Muscle layer of duodenum (tissue), 2 donors: ENCODE measurements around the gene PITHD1.
"Not testable (repeated sequence)": the region's sequence is repeated elsewhere in the genome, so short reads cannot be mapped to it uniquely, and the experiment has no call there.

Experiments used
- H3K27ac ChIP-seq: one replicate; pipeline ENCODE4 v1.7.0; 2013; ENCODE audit warnings: mild to moderate bottlenecking, low read length
- H3K27me3 ChIP-seq: one replicate; pipeline ENCODE4 v1.7.0; 2013; ENCODE audit warnings: low read depth, mild to moderate bottlenecking, control low read depth, low read length
- H3K36me3 ChIP-seq, 2 donors: one replicate each; pipeline ENCODE4 v1.7.0; 2013; ENCODE audit warnings: low read length in 2 of 2, control low read depth in 1 of 2, mild to moderate bottlenecking in 1 of 2; ENCODE audit not compliant: insufficient read depth in 2 of 2, control insufficient read depth in 1 of 2
- H3K4me1 ChIP-seq, 2 donors: one replicate each; pipeline ENCODE4 v1.7.0; 2013; ENCODE audit warnings: low read length in 2 of 2, mild to moderate bottlenecking in 2 of 2, control low read depth in 1 of 2, moderate library complexity in 1 of 2; ENCODE audit not compliant: insufficient read depth in 2 of 2, control insufficient read depth in 1 of 2
- H3K4me3 ChIP-seq, 2 donors: one replicate each; pipeline ENCODE4 v1.7.0; 2013; ENCODE audit warnings: low read length in 2 of 2, low read depth in 1 of 2, mild to moderate bottlenecking in 1 of 2
- H3K9me3 ChIP-seq, 2 donors: one replicate each; pipeline ENCODE4 v1.7.0; 2013; ENCODE audit warnings: low read length in 2 of 2, control low read depth in 1 of 2, mild to moderate bottlenecking in 1 of 2; ENCODE audit not compliant: control insufficient read depth in 1 of 2
- donor health status: healthy.

PITHD1 gene

DNA sequence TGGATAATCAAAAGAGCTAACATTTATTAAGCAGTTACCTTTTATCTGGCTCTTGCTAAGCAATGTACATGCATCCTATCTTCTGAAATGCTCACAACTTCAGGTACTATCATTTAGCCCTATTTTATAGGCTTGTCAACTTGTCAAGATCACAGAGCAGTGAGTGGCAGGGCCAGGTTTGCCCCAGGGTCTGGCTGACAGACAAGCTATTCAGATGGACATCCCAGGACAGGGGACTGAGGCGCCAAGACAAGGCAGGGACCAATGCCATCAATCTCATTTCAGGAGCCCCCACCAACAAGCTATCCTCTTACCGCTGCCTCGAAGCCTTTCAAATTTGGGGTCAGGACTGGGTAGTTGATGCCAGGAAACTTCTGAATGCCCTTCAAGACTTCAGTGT, 38.1 kb downstream of the PITHD1 start:
- H3K27me3 ChIP-seq = no peaks in the 10 kb centered on the region
- peaks cover 23 to 62% of the 10 kb centered on the region in 2 donors for H3K36me3 ChIP-seq
- H3K4me1 ChIP-seq = no peaks in the 10 kb centered on the region
- no peak overlapping the region for H3K27ac ChIP-seq
- H3K4me3 ChIP-seq = no peak overlapping the region
- H3K9me3 ChIP-seq = no peaks in the 10 kb centered on the region

DNA sequence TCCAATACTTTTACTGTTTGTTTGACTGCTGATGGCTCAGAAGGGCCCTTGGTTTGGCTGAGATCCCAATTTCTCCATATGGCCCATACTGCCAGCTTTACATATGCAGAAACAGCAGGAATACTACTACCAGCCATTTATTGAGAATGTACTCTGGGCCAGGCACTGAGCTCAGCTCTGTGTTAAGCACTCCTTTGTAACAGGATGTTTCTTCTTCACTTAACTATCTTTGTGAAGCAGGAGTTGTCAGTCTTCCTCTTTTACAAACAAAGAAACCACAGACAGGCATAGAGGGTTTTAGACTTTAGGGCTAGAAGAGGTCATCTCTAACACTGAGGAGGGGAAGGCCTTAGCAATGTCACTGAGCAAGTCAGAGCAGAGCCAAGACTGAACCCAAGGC, 38.7 kb downstream of the PITHD1 start:
- no peaks in the 10 kb centered on the region for H3K27me3 ChIP-seq
- no peak overlapping the region for H3K27ac ChIP-seq
- no peak overlapping the region for H3K4me3 ChIP-seq
- peaks cover 23 to 56% of the 10 kb centered on the region in 2 donors for H3K36me3 ChIP-seq
- no peaks in the 10 kb centered on the region for H3K9me3 ChIP-seq
- H3K4me1 ChIP-seq = no peaks in the 10 kb centered on the region

DNA sequence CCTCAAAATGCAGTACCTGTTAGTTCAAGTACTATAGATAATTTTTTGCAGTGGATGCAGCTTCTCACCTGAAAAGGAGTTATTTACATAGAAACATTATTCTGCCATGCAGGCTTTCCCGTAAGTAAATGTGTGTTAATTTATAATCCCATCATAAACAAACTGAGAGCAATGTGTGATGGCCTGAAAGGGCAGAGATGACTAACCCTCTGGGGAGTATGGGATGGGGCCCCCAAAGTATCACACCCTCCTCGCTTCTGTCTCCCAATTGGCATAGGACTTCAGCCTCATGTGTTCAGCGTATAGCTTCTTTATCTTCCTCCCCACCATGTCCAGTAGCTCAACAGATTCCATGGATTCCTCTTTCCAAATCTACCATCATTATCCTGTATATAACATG, 39.4 kb downstream of the PITHD1 start:
- no peak overlapping the region for H3K4me3 ChIP-seq
- no peaks in the 10 kb centered on the region for H3K27me3 ChIP-seq
- H3K9me3 ChIP-seq = no peaks in the 10 kb centered on the region
- no peaks in the 10 kb centered on the region for H3K4me1 ChIP-seq
- peaks cover 19 to 51% of the 10 kb centered on the region in 2 donors for H3K36me3 ChIP-seq
- H3K27ac ChIP-seq = no peak overlapping the region

DNA sequence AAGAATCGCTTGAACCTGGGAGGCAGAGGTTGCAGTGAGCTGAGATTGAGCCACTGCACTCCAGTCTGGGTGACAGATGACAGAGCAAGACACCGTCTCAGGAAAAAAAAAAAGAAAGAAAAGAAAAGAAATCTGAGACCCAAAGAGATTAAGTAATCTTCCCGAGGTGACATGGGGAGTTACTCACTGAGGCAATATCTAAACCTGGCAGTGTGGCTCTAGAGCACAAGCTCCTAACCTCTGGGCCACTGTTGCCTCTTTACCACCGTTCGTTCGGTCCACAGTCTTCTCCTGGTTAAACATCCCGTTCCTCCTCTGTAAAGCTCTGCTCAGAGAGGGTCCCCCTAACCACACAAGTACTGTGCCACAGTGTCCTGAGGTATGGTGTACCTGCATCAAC, 45.5 kb downstream of the PITHD1 start:
- no peak overlapping the region for H3K4me3 ChIP-seq
- H3K4me1 ChIP-seq = peaks cover 0 to 12% of the 10 kb centered on the region in 2 donors
- no peak overlapping the region for H3K27ac ChIP-seq
- no peaks in the 10 kb centered on the region for H3K9me3 ChIP-seq
- peaks cover 0 to 3% of the 10 kb centered on the region in 2 donors for H3K36me3 ChIP-seq
- no peaks in the 10 kb centered on the region for H3K27me3 ChIP-seq

DNA sequence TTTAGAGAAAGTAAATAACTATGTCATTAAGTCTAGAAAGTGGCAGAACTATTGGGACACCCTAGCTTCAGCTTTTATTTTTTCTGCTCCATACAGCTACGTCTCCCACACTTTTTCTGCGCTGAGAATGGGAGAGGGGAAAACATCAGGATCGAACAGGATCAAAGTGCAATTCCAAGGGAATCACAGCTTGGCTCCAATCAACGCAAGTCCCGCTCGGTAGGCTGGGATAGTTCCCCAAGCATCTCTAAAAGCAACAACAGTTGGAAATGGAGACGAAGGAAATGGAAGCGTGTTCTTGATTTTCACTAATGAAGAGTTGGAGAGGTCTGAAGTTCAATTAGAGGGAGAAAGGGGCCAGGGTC, 46.5 kb downstream of the PITHD1 start:
- Histone ChIP-seq H3K27ac (peak overlapping the region; percentile 97), H3K9me3 (no peaks in the 10 kb centered on the region)

DNA sequence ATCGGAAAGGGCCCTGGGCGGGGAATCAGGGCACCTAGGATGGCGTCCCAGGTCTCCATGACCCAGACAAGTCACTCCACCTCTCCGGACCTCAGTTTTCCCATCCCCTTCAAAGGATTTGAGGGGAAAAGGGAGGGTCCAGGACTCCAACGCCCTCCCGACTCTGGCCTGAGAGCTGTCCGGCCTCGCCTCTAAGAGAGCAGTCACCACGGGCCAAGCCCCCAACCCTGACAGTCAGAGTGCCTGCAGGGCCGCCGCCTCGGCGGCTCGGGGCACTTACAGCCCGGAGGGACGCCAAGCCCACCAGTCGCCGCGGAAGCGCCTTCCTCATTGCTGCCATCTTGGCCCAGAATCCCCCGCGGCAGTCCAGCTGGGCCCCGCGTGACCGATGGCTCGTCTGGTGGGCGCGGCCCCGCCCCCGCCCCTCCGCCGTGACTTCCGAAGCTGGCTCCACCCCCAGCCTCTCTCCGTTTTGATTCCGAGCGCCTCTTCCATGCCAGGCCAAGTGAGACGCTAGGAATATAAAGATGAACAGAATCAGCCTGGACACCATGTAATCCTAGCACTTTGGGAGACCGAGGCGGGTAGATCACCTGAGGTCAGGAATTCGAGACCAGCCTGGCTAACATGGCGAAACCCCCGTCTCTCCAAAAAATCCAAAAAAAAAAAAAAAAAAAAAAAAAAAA, 47.0 kb downstream of the PITHD1 start, which contains the start of gene HMGCL:
Gene HMGCL, minus strand, starts transcription at position 354 of the 686 bp plus-strand sequence. Its CDS starts 14 bp downstream, at position 340.
- H3K9me3 ChIP-seq = no peaks in the 10 kb centered on the region
- peaks cover 0 to 12% of the 10 kb centered on the region in 2 donors for H3K4me1 ChIP-seq
- peaks cover 0 to 2% of the 10 kb centered on the region in 2 donors for H3K36me3 ChIP-seq
- no peaks in the 10 kb centered on the region for H3K27me3 ChIP-seq
- H3K27ac ChIP-seq = peak within 1 kb of the TSS; percentile 97
- H3K4me3 ChIP-seq = peak within 1 kb of the TSS; percentile 76 to 83

More for the DNA sequence above, 46.5 kb downstream of the PITHD1 start:
- H3K36me3 ChIP-seq = peaks cover 0 to 3% of the 10 kb centered on the region in 2 donors
- no peaks in the 10 kb centered on the region for H3K27me3 ChIP-seq
- H3K4me1 ChIP-seq = peaks cover 0 to 12% of the 10 kb centered on the region in 2 donors
- H3K4me3 ChIP-seq = peak overlapping the region; percentile 76 to 83

DNA sequence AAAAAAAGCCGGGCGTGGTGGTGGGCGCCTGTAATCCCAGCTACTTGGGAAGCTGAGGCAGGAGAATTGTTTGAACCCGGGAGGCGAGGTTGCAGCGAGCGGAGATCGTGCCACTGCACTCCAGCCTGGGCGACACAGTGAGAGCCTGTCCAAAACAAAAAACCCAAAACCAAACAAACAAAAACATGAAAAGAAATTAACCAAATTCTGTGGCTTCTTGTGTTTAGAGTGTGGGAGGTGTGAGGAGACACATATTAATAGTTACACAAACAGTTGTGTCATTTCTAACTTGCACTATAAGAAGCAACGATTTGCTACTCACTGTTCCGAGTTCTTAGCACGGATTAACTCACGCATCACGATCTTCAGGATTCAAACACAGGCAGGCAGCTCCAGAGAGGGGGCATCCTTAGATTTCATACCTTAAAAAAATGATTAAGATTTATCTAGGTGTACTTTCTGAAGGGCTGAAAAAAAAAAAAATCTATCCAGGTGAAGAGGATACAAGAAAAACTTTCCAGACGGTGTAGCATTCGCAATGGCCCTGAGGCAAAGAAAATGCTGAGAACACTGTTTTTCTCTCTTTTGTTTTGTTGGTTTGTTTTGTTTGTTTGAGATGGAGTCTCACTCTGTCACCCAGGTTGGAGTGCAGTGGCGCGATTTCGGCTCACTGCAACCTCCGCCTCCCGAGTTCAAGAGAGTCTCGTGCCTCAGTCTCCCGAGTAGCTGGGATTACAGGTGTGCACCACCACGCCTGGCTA, 47.7 kb downstream of the PITHD1 start:
- Histone ChIP-seq H3K4me1 (peaks cover 0 to 12% of the 10 kb centered on the region in 2 donors), H3K4me3 (peak overlapping the region; percentile 76 to 83), H3K9me3 (no peaks in the 10 kb centered on the region), H3K27me3 (no peaks in the 10 kb centered on the region), H3K27ac (peak overlapping the region; percentile 97), H3K36me3 (no peaks in the 10 kb centered on the region)

DNA sequence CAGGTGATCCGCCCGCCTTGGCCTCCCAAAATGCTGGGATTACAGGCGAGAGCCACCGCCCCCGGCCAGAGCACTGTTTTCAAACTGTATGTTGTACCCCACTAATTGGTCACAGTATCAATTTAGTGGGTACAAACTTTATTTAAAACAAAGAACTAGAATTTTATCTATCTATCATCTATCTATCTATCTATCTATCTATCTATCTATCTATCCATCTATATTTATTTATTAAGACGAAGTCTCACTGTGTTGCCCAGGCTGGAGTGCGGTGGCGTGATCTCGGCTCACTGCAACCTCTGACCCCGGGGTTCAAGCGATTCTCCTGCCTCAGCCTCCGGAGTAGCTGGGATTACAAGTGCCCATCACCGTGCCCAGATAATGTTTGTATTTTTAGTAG, 48.4 kb downstream of the PITHD1 start:
- not testable (repeated sequence) for H3K27ac ChIP-seq, H3K27me3 ChIP-seq, H3K9me3 ChIP-seq, H3K4me3 ChIP-seq, H3K36me3 ChIP-seq
- H3K4me1 ChIP-seq = peaks cover 0 to 12% of the 10 kb centered on the region in 2 donors

DNA sequence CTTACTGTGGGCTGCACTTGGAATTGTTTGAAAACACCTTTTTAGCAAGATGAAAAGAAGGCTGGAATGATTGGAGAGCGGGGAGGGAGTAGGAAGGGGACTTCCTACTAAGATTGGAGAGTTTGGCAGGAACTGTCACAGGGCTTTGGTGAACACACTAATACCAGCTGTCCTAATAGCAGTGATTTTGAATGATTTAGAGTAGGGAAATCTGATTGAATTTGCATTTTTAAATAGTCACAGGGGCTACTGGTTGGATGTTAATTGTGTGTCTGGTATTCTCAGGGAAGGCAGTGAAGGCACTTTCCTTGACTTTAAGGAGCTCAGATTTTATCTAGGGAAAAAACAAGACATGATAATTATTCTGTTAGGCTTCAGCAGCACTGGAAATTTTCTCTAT, 49.5 kb downstream of the PITHD1 start:
- H3K9me3 ChIP-seq = no peaks in the 10 kb centered on the region
- no peak overlapping the region for H3K27ac ChIP-seq
- no peaks in the 10 kb centered on the region for H3K36me3 ChIP-seq
- H3K27me3 ChIP-seq = no peaks in the 10 kb centered on the region
- no peak overlapping the region for H3K4me3 ChIP-seq
- H3K4me1 ChIP-seq = peaks cover 0 to 12% of the 10 kb centered on the region in 2 donors

DNA sequence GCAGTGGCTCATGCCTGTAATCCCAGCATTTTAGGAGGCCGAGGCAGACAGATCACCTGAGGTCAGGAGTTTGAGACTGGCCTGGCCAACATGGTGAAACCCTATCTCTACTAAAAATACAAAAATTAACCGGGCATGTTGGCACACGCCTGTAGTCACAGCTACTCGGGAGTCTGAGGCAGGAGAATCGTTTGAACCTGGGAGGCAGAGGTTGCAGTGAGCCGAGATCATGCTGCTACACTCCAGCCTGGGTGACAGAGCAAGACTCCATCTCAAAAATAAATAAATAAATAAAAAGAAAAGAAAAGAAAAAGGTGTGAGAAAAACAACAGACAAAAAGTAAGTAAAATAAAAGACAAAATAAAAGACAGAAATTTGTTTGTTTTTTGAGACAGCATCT, 55.9 kb downstream of the PITHD1 start:
- not testable (repeated sequence) for H3K4me1 ChIP-seq, H3K27me3 ChIP-seq, H3K9me3 ChIP-seq, H3K36me3 ChIP-seq, H3K4me3 ChIP-seq, H3K27ac ChIP-seq

DNA sequence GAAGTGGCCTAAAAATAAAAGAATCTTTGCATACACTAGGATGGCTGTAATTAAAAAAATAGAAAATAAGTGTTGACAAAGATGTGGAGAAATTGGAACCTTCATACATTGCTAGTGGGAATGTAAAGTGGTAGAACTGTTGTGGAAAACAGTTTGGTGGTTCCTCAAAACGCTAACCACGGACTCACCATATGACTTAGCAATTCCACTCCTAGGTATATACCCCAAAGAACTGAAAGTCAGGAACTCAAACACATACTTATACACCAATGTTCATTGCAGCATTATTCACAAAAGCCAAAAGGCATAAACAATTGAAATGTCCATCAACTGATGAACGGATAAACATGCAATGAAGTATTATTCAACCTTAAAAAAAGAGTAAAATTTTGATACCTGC, 57.8 kb downstream of the PITHD1 start:
- Histone ChIP-seq H3K4me3 (no peak overlapping the region), H3K27ac (no peak overlapping the region), H3K36me3 (no peaks in the 10 kb centered on the region), H3K9me3 (no peaks in the 10 kb centered on the region), H3K4me1 (peaks cover 0 to 6% of the 10 kb centered on the region in 2 donors), H3K27me3 (no peaks in the 10 kb centered on the region)
